Endothelial cell of hepatic sinusoid (primary cell): ENCODE data around the gene CCL4.
"Not testable (repeated sequence)": the region's sequence is repeated elsewhere in the genome, so short reads cannot be mapped to it uniquely, and the experiment has no call there.

Experiments
- in situ Hi-C: cut with HindIII; loops from 2 replicates; pipeline ENCODE4 v1.10.0; 2017; ENCODE audit warnings: low sequenced_read_pairs

Gene CCL4

DNA sequence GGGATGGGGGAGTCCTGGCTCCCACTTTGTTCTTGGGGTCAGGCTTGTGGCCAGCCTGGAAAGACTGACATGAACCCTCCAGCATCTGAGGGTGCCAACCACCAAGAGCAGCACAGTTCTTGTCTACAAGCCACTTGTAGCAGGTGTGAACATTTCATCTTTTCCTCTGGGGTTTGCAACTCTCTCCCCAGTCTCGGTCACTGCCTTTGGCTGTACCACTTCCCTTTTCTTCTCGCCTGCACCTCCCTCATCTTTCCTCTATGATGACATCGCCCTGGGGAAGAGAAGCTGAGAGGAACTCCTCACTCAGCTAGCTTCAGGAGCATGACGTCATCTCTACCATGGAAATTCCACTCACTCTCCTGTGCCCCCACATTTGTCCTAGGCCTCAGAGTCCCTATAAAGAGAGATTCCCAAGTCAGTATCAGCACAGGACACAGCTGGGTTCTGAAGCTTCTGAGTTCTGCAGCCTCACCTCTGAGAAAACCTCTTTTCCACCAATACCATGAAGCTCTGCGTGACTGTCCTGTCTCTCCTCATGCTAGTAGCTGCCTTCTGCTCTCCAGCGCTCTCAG, at the start of gene CCL4:
TSS of gene CCL4 (plus strand) at position 427 of the 575 bp plus-strand sequence. CDS start at position 506, 79 bp downstream.
- in situ Hi-C loops, result not testable (repeated sequence)

DNA sequence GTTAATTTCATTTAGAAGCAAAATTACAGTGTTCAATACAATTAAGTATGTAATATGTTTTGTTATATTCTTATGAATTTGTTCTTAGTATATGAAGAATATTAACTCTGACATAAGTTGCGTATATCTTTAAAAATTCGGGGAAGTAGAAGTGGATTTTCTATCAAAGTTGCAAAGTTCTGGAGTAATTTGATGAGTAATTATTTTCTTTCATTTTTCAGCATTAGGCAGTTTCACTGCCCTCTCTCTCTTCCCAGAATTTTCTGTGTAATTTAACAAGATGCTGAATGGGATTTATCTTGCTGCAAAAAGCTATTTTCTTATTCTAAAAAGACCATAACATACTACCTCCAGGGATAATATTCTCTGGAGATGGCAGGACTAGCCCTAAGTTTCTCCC, 48.5 kb upstream of the CCL4 start:
- in situ Hi-C loops, result no loop called here

DNA sequence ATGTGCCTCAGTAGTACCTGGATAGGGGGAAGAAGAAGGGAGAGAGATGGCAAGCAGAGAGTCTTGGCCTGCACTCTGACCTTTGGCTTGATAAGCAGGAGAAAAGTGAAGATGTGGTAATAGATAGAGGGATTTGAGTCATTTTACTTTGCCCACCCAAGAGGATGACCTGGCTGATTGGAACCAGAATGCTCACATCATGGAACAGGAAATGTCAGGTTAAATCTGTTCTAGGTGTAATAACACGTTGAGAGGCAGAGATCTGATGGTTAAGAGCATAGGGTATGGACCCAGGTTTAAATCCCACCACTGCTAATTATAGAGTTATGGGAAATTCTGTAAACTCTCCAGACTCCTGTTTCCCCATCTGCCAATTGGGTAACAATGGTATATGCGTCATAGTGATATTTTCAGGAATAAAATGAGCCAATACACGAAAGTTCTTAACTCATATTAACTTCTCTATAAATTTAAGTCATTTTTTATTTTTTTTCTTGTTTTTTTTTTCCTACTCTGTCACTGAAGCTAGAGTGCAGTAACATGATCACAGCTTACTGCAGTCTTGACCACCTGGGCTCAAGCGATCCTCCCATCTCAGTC, 47.6 kb upstream of the CCL4 start:
- in situ Hi-C loops, result no loop called here

DNA sequence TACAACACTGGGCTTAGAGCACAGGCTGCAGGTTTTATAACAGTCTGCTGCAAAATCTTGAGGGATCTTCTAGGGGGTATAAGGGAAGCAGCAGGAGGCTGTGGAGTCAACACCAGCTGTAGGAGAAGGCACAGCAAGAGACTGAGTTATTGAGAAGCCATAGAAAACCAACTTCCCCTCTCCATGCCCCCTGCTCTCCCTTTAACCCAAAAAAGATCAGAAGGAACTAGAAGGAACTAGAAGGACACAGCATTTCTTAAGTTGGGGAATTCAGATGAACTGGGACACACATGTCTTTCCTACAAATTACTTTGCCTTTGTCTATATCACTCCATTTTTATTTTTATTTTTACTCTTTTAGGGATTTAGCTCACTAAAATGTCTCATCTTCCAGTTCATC, 45.7 kb upstream of the CCL4 start:
- in situ Hi-C loops, result no loop called here

DNA sequence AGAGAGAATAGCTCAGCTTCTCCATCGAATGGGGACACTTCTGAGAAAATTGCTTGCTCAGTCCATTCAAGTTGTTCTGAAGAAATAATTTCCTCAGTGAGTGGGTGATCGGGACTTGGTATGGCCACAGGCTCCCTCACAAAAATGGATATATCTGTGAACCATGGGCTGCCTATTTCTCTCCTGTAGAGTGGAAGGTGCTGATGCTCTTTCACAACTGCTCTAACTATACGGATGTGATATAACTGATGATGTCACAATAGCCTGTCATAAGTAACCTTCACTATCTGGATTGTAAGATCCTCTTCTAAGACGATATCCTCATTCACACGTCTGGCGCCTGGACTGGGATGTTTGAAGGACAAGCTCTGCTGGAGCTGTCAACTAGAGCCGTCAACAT, 44.2 kb upstream of the CCL4 start:
- in situ Hi-C loops, result no loop called here

DNA sequence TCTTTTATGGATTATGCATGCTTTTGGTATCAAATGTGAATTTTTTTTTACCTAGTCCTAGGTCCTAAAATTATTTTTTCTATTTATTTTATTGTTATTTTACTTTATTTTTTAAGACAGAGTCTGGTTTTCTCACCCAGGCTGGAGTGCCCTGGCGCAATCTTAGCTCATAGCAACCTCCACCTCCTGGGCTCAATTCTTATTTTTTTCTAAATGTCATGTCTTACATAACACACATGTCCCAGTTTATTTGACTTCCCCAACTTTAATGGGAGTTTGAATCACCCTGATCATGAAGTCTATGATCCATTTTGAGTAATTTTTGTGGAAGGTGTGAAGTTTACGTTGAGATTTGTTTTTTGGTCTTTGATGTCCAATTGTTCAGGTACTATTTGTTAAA, 42.8 kb upstream of the CCL4 start:
- in situ Hi-C loops, result no loop called here

DNA sequence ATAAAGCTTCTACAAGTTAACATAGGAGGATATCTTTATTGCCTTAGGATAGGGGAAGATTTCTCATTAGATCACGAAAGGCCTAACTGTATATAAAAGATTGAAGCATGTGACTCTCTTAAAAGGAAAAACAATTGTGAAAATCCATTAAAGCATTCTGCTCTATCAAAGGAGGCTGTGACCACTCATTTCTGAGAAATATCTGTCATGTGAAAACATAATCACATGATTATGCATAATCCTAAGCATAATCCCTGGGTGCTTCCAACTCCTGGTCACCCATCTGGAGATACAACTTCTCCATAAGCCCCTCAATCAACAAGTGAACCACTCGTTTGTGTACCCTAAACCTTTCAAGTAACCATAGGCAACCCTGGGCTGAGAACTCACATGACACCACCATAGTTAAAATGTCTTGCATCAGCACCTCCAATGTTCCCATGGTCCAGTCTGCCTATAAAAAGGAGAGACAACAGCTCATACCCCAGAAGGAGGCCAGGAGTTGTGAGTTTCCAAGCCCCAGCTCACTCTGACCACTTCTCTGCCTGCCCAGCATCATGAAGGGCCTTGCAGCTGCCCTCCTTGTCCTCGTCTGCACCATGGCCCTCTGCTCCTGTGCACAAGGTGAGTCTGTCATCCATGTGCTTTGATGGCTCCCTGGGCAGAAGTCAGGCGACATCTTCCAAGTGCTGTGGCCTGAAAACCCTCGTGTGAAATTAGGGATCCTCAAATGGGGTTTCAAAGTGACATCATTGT, 39.7 kb upstream of the CCL4 start, which contains the start of gene CCL18:
TSS of gene CCL18 (plus strand) at position 487 of the 756 bp plus-strand sequence. CDS start at position 558, 71 bp downstream.
- in situ Hi-C loops, result no loop called here

DNA sequence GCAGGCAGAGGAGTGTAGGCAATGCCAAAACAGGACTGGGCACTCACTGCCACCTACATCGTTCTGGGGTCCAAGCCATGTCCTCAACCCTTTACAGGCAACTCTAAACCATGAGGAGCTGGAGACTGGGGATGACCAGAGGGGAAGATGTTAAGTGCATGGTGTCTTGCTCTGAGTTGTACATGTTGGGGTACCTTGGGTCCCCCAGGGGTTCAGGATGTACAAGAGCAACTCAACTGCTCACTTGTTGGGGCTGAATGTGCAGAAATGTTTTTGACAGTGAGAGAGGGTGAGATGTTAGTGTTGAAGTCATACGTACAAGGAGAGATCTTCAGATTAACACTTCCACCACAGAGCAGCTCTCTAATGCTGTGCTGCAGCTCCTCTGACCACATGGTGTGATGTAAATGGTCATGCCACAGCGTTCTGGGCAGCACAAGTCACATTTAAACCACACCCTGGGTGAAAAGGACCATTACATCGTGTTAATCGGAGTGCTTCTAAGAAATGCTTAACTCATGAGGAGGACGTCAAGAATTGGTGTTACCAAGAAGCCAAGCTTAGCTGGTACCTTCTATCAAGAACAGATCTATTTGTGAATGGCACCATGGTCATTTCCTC, 37.2 kb upstream of the CCL4 start:
- in situ Hi-C loops, result no loop called here

DNA sequence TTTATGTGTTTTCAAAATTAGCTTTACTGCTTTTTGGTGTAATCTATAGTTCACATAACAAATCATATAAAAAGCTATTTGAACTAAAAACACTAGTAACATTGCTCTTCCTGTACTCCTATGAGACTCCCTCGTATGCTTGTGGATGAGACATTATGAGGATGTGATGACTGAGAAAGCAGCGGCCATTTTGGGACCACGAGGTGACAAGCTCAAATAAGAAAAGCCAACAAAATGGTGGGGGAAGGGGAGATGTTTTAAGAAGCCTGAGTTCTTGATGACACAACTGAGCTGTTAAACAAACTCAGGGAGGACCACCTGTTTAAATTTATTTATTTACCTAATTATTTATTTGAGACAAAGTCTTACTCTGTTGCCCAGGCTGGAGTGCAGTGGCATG, 35.1 kb upstream of the CCL4 start:
- in situ Hi-C loops, result no loop called here

DNA sequence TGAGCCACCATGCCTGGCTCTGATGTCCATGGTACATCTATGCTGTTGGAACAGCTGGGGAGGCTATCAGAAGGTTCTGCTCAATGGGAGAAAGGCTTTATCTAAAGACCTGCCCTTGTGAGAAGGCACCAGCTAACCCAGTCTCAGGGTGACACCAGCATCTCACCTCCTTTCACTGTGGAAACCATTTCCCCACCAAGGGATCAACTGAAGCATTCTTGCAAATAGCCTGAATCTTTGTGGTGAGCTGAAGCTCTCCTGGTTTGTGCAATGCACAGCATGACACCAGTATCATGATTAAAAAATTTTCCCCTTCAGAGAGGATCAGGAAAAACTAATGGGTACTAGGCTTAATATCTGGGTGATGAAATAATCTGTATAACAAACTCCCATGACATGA, 34.5 kb upstream of the CCL4 start:
- in situ Hi-C loops, result no loop called here

DNA sequence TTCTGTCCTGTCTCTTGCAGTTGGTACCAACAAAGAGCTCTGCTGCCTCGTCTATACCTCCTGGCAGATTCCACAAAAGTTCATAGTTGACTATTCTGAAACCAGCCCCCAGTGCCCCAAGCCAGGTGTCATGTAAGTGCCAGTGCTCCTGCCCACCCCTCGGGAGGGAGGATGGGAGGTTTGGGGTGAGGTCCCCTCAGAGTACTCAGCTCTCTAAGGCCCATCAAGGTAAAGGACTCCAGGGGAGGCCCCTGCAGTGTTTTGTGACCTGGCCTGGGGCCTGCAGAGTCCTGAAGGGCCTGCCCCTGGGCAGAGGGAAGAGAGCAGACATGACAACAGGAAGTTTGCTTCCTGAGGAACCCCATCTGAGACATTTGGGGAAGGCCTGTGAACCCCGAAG, 33.2 kb upstream of the CCL4 start:
- in situ Hi-C loops, result no loop called here

DNA sequence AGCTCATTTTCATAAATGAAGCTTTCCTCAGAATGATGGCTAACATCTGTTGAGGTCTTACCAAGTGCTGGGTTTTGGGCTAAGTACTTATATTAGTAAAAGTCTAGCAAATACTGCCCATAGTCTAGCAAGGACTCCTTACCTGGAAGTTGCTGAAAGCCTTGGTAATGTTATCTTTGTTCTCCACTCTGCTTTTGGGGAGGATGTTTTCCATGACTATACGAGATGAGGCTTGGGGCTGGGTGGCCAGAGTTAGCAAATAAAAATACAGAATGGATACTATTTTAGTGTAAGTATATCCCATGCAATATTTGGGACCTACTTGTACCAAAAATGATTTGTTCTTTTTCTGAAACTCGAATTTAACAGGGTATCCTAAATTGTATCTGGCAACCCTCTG, 31.9 kb upstream of the CCL4 start:
- in situ Hi-C loops, result no loop called here

DNA sequence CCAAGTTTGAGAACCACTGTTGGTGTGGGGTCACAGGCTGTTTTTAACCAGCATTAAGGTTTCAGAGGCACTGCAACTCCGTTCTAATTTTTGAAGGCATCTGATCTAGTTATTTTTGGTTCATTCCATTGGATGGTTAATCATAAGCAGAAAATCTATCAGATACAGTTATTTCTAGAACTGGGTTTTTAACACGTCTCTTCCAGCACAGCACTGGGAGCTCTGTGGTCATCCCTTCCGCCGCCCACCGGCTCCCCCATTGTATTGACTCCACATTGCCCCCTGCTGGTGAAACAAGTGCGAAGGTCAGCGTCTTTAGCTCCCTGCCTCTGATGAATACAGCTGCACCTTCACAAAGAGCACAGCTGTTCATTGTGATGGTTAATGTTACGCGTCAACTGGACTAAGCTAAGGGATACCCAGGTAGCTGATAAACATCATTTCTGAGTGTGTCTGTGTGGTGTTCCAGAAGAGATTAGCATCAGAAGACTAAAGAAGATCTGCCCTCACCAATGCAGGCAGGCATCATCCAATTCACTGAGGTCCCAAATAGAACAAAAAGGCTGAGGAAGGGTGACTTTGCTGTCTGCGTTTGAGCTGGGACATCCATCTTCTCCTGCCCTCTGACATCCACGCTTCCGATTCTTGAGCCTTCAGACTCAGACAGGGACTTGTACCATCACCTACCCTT, 31.1 kb upstream of the CCL4 start:
- in situ Hi-C loops, result no loop called here

DNA sequence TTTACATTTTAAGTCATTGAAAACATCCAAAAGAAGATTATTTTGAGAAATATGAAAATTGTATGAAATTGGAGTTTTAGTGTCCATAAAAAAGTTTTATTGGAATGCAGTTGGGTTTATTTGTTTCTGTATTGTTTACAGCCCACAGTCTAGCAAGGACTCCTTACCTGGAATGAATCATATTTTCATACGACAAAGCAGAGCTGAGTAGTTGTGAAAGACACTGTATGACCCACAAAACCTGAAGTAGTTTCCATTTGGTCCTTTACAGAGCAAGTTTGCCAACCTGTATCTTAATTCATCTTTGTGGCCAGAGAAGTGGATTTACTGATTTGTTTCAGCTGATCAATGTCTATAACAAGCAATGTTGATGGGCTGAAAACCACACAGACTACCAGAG, 29.3 kb upstream of the CCL4 start:
- in situ Hi-C loops, result no loop called here

DNA sequence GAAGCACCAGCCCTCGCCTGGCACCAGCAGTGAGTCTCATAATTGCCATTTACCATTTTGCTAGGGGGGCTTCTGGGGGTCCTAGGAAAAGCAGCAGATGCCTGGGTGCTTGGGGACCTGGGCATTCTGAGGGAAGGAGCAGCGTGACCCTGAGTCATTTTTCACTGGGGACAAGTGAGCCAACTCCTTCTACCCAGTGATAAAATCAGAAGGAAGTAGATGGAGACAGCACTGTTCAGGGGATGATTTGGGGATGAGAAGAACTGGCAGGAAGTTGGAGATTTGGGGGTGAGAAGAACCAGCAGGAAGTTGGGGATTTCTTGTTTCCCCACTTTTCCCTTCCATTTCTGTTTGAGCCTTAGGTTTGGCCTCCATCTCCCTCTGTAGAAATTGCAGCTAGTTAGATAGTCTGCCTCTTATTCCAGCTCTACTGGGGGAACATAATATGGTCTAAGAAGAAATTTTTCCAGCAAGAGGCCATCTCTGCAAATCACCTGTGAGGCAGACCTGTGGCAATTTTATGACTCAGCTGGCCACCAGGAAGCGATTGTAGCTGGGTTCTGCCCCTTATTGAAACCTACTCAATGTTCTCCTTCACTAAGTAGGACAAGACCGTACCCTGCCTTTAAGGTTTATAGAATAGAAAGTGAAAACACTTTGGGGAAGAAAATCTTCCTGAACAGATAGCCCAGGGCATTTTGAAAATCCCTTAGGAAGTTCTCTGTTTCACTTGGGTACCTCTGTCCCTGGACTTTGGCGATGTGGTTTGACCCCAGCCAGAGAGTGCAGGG, 21.8 kb upstream of the CCL4 start:
- in situ Hi-C loops, result not testable (repeated sequence)

DNA sequence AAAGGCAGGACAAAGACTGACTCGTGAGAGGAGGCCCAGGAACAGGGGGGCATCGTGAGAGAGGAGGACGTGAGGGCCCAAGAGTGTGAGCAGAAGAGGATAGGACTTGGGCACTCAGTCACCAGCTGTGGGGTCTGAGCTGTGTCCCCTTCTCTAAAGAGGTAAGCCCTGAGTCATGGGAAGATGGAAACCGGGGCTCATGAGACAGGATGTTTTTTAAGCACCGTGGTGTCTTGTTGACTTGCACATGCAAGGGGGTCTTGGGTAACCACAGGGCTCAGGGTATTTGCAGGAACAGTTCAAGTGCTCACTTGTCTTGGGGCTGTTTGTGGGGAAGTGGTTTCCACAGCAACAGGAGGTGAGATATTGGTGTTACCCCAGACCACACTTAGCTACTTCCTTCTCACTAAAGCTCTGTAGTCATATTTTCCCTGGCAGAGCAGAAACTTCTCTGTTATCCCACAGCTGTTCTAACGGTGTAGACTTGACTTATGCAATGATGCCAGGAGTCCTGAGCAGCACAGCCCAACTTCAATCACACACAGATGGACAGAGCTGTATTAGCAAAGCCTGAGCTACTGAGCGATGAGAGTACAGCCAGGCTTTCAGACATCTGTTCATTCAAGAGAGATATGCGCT, 21.0 kb upstream of the CCL4 start:
- in situ Hi-C loops, result not testable (repeated sequence)

DNA sequence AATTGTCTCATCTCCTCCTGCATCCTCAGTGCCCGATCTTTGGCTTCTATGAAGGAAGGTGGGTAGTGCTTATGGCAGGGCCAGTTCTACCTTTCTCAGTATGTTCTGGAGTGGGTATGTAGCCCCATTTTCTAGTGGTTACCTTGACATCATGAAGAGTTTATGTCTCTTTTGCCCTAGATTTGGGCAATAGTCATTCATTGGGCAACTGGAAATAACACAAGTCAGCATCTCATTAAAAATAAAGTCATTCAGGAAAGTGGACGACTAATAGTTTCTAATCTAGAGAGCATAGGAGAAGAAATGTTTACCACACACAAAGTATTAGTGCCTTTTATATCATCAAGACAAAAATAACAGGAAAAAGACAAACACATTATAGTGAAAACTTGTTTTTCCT, 19.9 kb upstream of the CCL4 start:
- in situ Hi-C loops, result not testable (repeated sequence)

DNA sequence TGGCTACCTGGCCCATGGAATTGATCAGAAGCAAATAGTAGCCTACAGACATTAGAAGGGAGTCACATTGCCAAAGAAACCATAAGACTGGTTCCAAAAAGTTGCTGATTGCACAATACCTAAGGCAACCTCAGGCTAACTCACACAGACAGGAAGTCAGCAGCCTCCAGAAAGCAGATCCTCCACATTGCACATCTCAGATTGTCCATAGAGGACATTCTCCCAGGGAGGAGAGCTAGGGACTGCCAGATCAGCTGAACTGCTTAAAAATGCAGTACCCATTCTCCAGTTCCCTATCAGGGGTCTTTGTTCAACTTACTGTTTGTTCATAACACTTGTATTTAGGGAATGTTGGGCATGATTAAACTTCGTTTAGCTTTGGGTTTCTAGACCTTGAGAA, 17.9 kb upstream of the CCL4 start:
- in situ Hi-C loops, result no loop called here

DNA sequence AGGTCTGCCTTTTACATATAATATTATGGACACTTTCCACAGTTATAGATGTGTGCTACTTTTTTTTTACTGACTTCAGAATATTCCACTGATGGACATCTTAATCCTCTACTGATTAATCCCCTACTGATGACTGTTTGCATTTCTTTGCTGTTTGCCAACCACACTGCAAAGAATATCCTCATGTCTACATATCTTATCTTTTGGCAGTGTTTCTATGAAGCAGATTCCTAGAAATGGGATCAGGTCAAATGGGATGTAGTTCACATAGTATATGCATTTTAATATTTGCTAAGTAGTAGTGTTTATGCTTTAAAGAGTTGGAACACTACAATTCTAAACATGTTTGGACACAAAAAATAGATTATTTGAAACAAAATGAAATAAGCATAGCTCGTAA, 16.8 kb upstream of the CCL4 start:
- in situ Hi-C loops, result no loop called here

DNA sequence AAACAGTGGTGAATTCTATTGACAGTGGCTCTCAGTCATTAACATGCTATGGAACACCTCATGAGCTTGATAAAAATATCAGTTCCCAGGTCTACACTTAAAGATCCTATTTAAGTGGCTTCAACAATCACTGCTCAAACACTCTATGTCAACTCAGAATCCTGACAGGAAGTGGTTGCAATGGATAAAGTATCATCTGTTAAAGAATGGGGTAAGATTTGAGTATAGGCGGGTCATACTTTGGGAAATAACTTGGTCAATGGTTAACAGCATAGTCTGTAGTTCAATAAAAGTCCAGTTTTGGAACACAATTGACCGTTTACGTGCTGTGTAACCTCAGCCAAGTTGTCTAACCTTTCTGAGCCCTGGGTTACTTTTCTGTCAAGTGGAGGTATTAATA, 16.2 kb upstream of the CCL4 start:
- in situ Hi-C loops, result not testable (repeated sequence)
